GM23338 (cell line): ENCODE data around the gene EHD3. TPM values are rescaled to one million over a fixed set of nuclear protein-coding genes. Genes with fewer than 3 reads are reported as not detected.

ENCODE experiments used
- ATAC-seq: fragments of 200-7000 bp; cut with Tn5 transposase; 3 replicates; pipeline ENCODE4 v1.9.1; 2020
- DNase-seq: peaks from one replicate; pipeline ENCODE4 v3.0.0-alpha.2; 2015; ENCODE audit warnings: low spot score
- H2AFZ ChIP-seq: fragments of 200-600 bp; sonication (generic); 2 replicates; pipeline ENCODE4 v1.8.0; 2016; ENCODE audit warnings: antibody characterized with exemption, mild to moderate bottlenecking, moderate library complexity
- H3F3A ChIP-seq: fragments of 200-600 bp; sonication (generic); replicated peaks from 2 replicates; pipeline ENCODE4 v1.8.0; 2017; ENCODE audit warnings: antibody characterized with exemption, mixed run types, low read depth
- H3K27ac ChIP-seq: fragments of 200-600 bp; sonication (generic); 2 replicates; pipeline ENCODE4 v1.6.1; 2016; ENCODE audit warnings: low read depth
- H3K27me3 ChIP-seq: fragments of 200-600 bp; sonication (generic); 2 replicates; pipeline ENCODE4 v1.8.0; 2016; ENCODE audit warnings: mild to moderate bottlenecking, mixed run types, moderate library complexity; ENCODE audit not compliant: insufficient read depth
- H3K36me3 ChIP-seq: fragments of 200-600 bp; sonication (generic); 2 replicates; pipeline ENCODE4 v1.8.0; 2016; ENCODE audit warnings: mild to moderate bottlenecking; ENCODE audit not compliant: insufficient read depth
- H3K4me1 ChIP-seq: fragments of 200-600 bp; sonication (generic); 2 replicates; pipeline ENCODE4 v1.8.0; 2016; ENCODE audit warnings: mild to moderate bottlenecking, moderate library complexity; ENCODE audit not compliant: insufficient read depth
- H3K4me2 ChIP-seq: fragments of 200-600 bp; sonication (generic); 2 replicates; pipeline ENCODE4 v1.7.1; 2017; ENCODE audit warnings: mixed run types
- H3K4me3 ChIP-seq: fragments of 200-600 bp; sonication (generic); 2 replicates; pipeline ENCODE4 v1.6.1; 2016; ENCODE audit warnings: mixed run types
- H3K79me2 ChIP-seq: fragments of 200-600 bp; sonication (generic); replicated peaks from 2 replicates; pipeline ENCODE4 v1.8.0; 2017; ENCODE audit warnings: mild to moderate bottlenecking; ENCODE audit not compliant: insufficient read depth
- H3K9me2 ChIP-seq: fragments of 200-600 bp; sonication (generic); 2 replicates; pipeline ENCODE4 v1.8.0; 2017; ENCODE audit not compliant: insufficient read depth
- H4K20me1 ChIP-seq: fragments of 200-600 bp; sonication (generic); replicated peaks from 2 replicates; pipeline ENCODE4 v1.8.0; 2017; ENCODE audit warnings: mild to moderate bottlenecking; ENCODE audit not compliant: insufficient read depth
- H3K27ac Mint-ChIP-seq: 2 replicates; pipeline ENCODE4 v1.8.0; 2020; ENCODE audit warnings: inconsistent platforms, mild to moderate bottlenecking, moderate library complexity, mixed read lengths
- H3K27me3 Mint-ChIP-seq: 3 replicates; pipeline ENCODE4 v1.8.0; 2022; ENCODE audit warnings: low read depth, mild to moderate bottlenecking, moderate library complexity, mixed read lengths, inconsistent platforms; ENCODE audit not compliant: insufficient read depth, poor library complexity
- H3K36me3 Mint-ChIP-seq: 3 replicates; pipeline ENCODE4 v1.8.0; 2021; ENCODE audit warnings: low read depth, mild to moderate bottlenecking, inconsistent platforms, moderate library complexity, mixed read lengths
- H3K4me1 Mint-ChIP-seq: 3 replicates; pipeline ENCODE4 v1.8.0; 2020; ENCODE audit warnings: mild to moderate bottlenecking, inconsistent platforms, mixed read lengths
- H3K4me3 Mint-ChIP-seq: 3 replicates; pipeline ENCODE4 v1.8.0; 2021; ENCODE audit warnings: moderate library complexity, mild to moderate bottlenecking, inconsistent platforms, mixed read lengths
- H3K9me3 Mint-ChIP-seq: 3 replicates; pipeline ENCODE4 v1.8.0; 2020; ENCODE audit warnings: moderate library complexity, mild to moderate bottlenecking, inconsistent platforms, mixed read lengths
- CREB1 ChIP-seq: fragments of 250-450 bp; sonication (Bioruptor Pico); IDR thresholded peaks from 2 replicates; pipeline ENCODE4 v1.5.0; 2020; ENCODE audit warnings: low read depth, mild to moderate bottlenecking, moderate library complexity
- ETS1 ChIP-seq: IDR thresholded peaks from 2 replicates; pipeline ENCODE4 v1.6.1; 2016; ENCODE audit warnings: antibody characterized with exemption
- STAT1 ChIP-seq: IDR thresholded peaks from one replicate; pipeline ENCODE4 v1.6.1; 2016; ENCODE audit warnings: antibody characterized with exemption; ENCODE audit not compliant: unreplicated experiment
- ZNF114 ChIP-seq: fragments of 250-450 bp; sonication (Bioruptor Pico); IDR thresholded peaks from 2 replicates; pipeline ENCODE4 v1.5.0; 2020; ENCODE audit warnings: mild to moderate bottlenecking, moderate library complexity
- ZNF462 ChIP-seq: fragments of 250-450 bp; sonication (Bioruptor Pico); IDR thresholded peaks from 2 replicates; pipeline ENCODE4 v1.5.0; 2020; ENCODE audit warnings: mild to moderate bottlenecking, moderate library complexity
- polyA plus RNA-seq: library from polyadenylated mRNA; unstranded; fragments of >200 nt; fragmentation: Nextera tagmentation; extraction: Ambion mirVana; gene quantifications from 2 replicates; pipeline ENCODE4 v1.2.1, GENCODE V29; 2016
- total RNA-seq: library from RNA; depleted of rRNA; stranded (reverse); fragments of >200 nt; shearing (Covaris generic); gene quantifications from 2 replicates; pipeline ENCODE4 v1.2.3, GENCODE V29; 2014

Gene EHD3
- total and polyA plus RNA-seq, 2 experiments from 2014 or later, result 3.3 to 12.6 TPM

- TF ChIP-seq ZNF462 (CRISPR knock-in tag) (no peak), STAT1 (no peak)
These were observed 28.8 kb upstream of the EHD3 start (continued) for GRCh38 chr2:31205186-31205585.

- no peak overlapping the region for H3K27ac ChIP-seq
- no peak overlapping the region for H2AFZ ChIP-seq
- no peaks in the 10 kb centered on the region for H3K36me3 Mint-ChIP-seq
- no peaks in the 10 kb centered on the region for H3K36me3 ChIP-seq
- no peaks in the 10 kb centered on the region for H3K27me3 Mint-ChIP-seq
- no peaks in the 10 kb centered on the region for H3K27me3 ChIP-seq
- H3K4me1 ChIP-seq, result peaks cover 8% of the 10 kb centered on the region; the same call in 1 of the 2 replicates
- no peaks in the 10 kb centered on the region for H3K79me2 ChIP-seq
- H3K9me3 Mint-ChIP-seq, result no peaks in the 10 kb centered on the region; the same call in 2 of the 3 replicates
- no peak overlapping the region for H3K4me3 ChIP-seq
- H3F3A ChIP-seq, result no peaks in the 10 kb centered on the region
- ATAC-seq (no peak), DNase-seq (no peak)
- H4K20me1 ChIP-seq, result no peaks in the 10 kb centered on the region
- H3K4me3 Mint-ChIP-seq, result no peak overlapping the region
- no peaks in the 10 kb centered on the region for H3K9me2 ChIP-seq
- no peak overlapping the region for H3K4me2 ChIP-seq
- no peak overlapping the region for H3K27ac Mint-ChIP-seq
- TF ChIP-seq ETS1, result no peak
- TF ChIP-seq CREB1 (CRISPR knock-in tag), result no peak
- no peak for TF ChIP-seq ZNF114 (CRISPR knock-in tag)
- peaks cover 8% of the 10 kb centered on the region; the same call in 2 of the 3 replicates for H3K4me1 Mint-ChIP-seq
These were observed 28.3 kb upstream of the EHD3 start for GRCh38 chr2:31205613-31206012.
